GM12864 (cell line): ENCODE measurements around the gene ACACB.

Experiments used
- DNase-seq: peaks from one replicate; pipeline ENCODE4 v3.0.0-alpha.2; 2011; ENCODE audit warnings: low read depth
- H3K4me3 ChIP-seq: 2 replicates; pipeline ENCODE4 v1.5.1; 2011; ENCODE audit warnings: mild to moderate bottlenecking, low read depth, low read length, control low read depth
- TF ChIP-seq, protein P1 (sequence below): IDR thresholded peaks from 2 replicates; pipeline ENCODE4 v1.5.1; 2011; ENCODE audit warnings: low read depth, mild to moderate bottlenecking, moderate library complexity, low read length, control low read depth, inconsistent platforms; ENCODE audit errors: missing control alignments

ACACB gene

DNA sequence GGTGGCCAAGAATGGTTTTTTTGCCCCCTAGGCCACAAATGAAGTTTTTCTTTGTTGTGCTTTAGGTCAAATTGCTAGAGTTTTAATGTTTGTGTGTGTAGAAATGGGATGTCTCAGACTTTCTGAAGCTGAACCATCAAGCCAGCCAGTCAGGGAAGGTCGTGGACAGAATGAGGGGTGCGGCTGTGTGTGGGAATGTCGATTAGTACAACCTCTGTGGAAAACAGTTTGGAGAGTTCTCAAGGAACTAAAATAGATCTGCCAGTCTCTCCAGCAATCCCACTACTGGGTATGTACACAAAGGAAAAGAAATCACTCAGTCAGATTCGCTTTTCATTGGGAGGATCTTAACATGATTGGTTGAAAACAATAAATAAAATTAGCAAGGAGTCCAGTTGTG lies 44.5 kb downstream of the ACACB start:
- TF ChIP-seq, protein P1, sequence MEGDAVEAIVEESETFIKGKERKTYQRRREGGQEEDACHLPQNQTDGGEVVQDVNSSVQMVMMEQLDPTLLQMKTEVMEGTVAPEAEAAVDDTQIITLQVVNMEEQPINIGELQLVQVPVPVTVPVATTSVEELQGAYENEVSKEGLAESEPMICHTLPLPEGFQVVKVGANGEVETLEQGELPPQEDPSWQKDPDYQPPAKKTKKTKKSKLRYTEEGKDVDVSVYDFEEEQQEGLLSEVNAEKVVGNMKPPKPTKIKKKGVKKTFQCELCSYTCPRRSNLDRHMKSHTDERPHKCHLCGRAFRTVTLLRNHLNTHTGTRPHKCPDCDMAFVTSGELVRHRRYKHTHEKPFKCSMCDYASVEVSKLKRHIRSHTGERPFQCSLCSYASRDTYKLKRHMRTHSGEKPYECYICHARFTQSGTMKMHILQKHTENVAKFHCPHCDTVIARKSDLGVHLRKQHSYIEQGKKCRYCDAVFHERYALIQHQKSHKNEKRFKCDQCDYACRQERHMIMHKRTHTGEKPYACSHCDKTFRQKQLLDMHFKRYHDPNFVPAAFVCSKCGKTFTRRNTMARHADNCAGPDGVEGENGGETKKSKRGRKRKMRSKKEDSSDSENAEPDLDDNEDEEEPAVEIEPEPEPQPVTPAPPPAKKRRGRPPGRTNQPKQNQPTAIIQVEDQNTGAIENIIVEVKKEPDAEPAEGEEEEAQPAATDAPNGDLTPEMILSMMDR: no peak
- DNase-seq: no peak
- no peak overlapping the region for H3K4me3 ChIP-seq

DNA sequence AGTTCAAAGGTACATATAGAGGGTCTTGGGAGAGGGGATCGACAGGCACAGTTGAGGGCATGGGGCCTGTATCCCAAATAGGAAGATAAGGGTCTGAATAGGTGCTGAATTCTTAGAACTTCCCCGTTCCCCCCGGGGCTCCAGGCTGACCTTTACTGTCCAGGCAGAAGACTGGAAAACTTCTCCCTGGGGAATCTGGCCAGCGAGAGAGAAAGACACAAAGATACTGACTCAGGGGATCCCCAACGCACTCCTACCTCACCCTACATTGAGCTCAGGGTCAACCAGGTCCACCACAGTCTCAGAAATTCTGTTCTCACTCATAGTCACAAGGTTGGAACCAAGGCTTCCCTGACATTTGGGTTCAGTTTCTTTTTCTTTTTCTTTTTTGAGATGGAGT lies 46.2 kb downstream of the ACACB start:
- TF ChIP-seq, protein P1: no peak
- no peak overlapping the region for H3K4me3 ChIP-seq

DNA sequence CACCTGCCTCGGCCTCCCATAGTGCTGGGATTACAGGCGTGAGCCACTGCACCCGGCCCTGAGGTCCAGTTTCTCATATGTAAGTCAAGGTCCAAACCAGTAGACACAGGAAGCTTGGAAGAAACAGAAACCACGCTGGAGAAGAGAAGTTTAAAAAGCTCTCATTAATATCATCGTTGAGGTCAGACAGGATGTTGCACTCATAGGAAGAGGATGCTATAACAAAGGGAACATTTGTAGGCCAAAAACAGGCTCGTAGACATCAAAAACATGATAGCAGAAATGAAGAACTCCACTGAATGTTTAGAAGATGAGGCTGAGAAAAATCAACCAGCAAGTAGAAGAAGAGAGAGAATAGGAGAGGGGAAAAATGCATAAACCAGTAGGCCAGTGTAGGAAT lies 46.8 kb downstream of the ACACB start:
- no peak for DNase-seq
- TF ChIP-seq, protein P1: no peak
- H3K4me3 ChIP-seq: no peak overlapping the region

More for the DNA sequence above, 46.2 kb downstream of the ACACB start:
- DNase-seq: no peak

DNA sequence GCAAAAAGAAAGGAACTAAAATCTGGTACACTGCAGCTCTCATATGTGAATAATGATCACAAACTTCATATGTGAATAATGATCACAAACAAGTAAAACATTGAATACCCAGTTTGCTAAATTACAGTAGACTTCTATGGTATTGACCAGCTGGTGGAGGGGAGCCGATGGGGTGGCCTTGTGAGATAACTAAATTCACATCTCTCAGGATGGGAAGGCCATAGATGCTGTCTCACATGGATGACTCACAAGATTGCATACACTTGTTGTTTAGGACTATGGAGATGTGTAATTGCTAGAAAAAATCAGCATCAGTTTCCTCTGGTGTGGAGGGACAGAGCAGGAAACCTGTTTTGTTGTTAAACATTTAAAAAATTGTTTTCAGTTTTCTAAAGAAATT lies 49.2 kb downstream of the ACACB start:
- DNase-seq: no peak

DNA sequence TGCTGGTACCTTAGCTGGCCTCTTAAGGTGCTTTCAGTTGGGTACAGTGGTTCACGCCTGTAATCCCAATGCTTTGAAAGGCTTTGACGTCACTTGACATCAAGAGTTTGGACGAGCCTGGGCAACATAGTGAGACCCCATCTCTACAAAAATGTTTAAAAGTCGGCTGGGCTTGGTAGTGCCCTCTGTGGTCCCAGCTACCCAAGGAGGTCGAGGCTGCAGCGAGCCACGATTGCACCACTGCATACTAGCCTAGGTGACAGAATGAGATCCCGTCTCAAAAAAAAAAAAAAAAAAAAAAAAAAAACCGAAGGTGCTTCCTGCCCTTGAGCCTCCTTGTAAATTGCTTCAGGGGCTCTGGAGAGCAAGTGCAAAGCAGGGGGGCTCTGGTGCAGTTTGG lies 50.0 kb downstream of the ACACB start:
- H3K4me3 ChIP-seq: no peak overlapping the region
- no peak for DNase-seq
- TF ChIP-seq, protein P1: no peak

More for the DNA sequence above, 49.2 kb downstream of the ACACB start:
- H3K4me3 ChIP-seq: no peak overlapping the region
- TF ChIP-seq, protein P1: no peak

DNA sequence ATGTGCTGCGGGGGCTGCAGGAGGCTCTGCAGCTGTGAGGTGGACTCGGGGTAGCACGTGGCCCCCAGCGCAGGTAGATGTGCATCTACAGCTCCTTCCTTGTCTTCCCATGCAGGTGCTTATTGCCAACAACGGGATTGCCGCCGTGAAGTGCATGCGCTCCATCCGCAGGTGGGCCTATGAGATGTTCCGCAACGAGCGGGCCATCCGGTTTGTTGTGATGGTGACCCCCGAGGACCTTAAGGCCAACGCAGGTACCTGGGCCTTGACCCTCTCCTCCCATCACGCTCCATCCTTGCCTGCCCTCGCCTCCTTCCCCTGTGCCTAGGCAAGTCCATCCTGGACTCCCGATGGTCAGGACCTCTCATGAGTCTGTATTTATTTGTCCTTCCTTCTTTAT lies 51.4 kb downstream of the ACACB start:
- TF ChIP-seq, protein P1: no peak
- no peak for DNase-seq
- no peak overlapping the region for H3K4me3 ChIP-seq

DNA sequence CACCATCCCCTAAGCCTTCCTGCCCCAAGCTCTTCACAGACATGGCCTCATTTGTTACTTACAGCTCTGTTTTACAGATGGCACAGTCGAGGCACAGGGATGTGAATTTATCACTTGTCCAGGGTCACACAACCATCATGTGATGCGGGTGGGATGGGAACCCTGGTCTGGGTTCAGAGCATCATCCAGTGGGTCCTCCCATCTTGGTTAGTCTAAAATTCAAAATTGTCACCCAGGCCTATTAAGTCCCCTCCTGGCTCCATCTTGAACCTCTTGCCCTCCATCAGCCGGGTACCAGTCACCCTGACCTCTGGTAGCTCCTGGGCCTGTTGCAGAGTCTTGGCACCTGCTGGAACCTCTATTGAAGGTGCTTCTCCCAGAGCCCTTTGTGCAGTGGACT lies 52.9 kb downstream of the ACACB start:
- no peak overlapping the region for H3K4me3 ChIP-seq
- TF ChIP-seq, protein P1: no peak
- DNase-seq: no peak
